COLO668 (cell line): ENCODE measurements around the gene LASP1NB.
"Not testable (repeated sequence)": the region's sequence is repeated elsewhere in the genome, so short reads cannot be mapped to it uniquely, and the experiment has no call there.

Experiments used
- DNase-seq: peaks from one replicate; lab custom pipeline; 2025; ENCODE audit not compliant: unreplicated experiment; lab: John Stamatoyannopoulos, UW

The LASP1NB gene

DNA sequence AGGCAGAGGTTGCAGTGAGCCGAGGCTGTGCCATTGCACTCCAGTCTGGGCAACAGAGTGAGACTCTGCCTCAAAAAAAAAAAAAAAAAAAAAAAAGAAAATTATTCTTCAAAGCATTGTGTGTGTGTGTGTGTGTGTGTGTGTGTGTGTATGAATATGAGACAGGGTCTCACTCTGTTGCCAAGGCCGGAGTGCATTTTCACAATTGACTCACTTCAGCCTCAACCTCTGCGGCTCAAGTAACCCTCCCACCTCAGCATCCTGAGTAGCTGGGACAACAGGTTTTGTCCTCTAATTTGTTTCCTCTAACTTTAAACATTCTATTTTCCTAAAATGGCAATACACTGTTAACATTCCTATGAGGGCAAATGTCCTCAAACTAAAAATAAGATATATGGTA lies 34.1 kb downstream of the LASP1NB start:
- no peak for DNase-seq

GRCh38 chr17:38960402-38960801 lies 35.0 kb downstream of the LASP1NB start:
- DNase-seq, result no peak

- no peak for DNase-seq
These were observed 36.0 kb downstream of the LASP1NB start for GRCh38 chr17:38961413-38961812.

DNA sequence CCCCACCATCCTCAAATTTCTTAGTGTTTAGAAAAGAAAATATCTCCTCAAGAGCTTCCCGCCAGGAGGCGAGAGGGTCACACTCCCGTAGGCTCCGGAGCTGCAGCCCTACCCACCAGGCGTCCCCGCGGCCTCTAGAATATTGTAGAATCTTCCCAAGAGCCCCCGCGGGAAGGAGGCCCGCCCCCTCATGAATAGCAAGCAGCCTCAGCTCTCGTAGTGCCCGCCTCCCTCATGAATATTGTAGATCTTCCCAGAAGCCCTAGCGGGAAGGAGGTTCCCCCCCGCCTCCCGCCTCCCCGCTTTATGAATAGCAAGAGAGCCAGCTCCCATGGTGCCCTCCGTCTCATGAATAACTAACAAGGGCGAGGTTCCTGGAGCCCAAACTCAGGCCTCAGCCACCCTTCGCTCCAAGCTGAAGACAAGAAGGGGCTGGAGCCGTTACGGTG lies 41.9 kb downstream of the LASP1NB start, which contains the start of gene FBXO47:
Gene FBXO47 (minus strand): TSS at position 114 of the 449 bp plus-strand sequence. CDS start 4,378 bp downstream, outside the sequence.
- peak; percentile 30 for DNase-seq

DNA sequence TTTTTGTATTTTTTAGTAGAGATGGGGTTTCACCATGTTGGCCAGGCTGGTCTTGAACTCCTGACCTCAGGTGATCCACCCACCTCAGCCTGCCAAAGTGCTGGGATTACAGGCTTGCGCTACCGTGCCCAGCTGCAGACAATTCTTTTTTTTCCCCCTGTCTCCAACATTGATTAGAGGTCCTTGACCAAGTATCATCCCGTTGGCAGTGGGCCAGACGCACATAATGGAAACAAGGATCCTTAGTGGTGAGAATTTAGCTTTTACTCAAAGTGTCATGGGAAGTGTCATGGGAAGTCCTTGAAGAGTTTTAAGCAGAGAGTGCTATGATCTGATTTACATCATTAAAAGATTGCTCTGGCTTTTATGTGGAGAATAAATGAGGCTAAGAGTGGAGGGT lies 43.9 kb downstream of the LASP1NB start:
- DNase-seq, result no peak

GRCh38 chr17:38970128-38970527 lies 44.7 kb downstream of the LASP1NB start:
- DNase-seq, result no peak

- DNase-seq, result no peak
These were observed 45.4 kb downstream of the LASP1NB start for GRCh38 chr17:38970804-38971203.

DNA sequence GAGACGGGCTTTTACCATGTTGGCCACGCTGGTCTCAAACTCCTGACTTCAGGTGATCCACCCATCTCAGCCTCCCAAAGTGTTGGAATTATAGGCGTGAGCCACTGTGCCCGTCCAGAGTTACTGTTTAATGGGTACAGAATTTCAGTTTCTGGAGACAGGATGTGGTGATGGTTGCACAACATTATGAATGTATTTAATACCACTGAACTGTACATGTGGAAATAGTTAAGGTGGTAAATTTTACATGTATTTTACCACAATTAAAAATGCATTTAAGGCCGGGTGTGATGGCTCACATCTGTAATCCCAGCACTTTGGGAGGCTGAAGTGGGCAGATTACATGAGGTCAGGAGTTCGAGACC lies 50.8 kb downstream of the LASP1NB start:
- DNase-seq, result not testable (repeated sequence)

DNA sequence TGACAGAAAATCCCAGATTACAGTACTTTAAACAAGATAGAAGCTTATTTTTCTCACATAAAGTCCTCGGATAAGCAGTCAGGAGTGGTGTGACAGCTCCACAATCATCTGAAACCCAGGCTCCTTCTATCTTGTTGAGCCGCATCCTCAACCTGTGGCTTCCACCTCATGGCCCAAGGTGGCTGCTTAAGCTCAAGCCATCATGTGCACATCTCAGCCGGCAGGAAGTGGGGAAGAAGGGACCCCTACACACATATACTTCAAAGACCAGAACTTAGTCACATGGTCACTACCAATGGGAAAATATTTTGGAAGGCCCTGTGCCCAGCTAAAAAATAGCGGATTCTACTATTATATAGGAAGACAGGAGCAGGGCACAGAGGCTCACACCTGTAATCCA lies 52.8 kb downstream of the LASP1NB start:
- DNase-seq, result no peak
